ENCODE measurements around the gene MYT1.
"Not testable (repeated sequence)": the region's sequence is repeated elsewhere in the genome, so short reads cannot be mapped to it uniquely, and the experiment has no call there.

DNA sequence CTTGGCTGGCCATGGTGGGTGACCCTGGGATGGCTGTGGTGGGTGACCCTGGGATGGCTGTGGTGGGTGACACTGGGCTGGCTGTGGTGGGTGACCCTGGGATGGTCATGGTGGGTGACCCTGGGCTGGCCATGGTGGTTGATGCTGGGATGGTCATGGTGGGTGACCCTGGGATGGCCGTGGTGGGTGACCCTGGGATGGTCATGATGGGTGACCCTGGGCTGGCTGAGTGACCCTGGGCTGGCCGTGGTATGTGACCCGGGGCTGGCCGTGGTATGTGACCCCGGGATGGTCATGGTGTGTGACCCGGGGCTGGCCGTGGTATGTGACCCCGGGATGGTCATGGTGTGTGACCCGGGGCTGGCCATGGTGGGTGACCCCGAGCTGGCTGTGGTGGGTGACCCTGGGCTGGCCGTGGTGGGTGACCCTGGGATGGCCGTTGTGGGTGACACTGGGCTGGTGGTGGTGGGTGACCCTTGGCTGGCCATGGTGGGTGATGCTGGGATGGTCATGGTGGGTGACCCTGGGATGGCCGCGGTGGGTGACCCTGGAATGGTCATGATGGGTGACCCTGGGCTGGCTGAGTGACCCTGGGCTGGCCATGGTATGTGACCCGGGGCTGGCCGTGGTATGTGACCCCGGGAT is 70.8 kb downstream of the MYT1 start:
- not testable (repeated sequence) for TF ChIP-seq CTCF (conservative IDR thresholded peaks at IDR 0.05; ENCODE audit: low read depth, low read length); EZH2 (IDR thresholded peaks at IDR 0.05; ENCODE audit: low read length, unreplicated experiment)

Data from PC-3 (cell line).